K562 (cell line): Measurements from ENCODE around the gene CDIPT. TPM values are rescaled to one million over a fixed set of nuclear protein-coding genes. Genes with fewer than 3 reads are reported as not detected.
A peak's percentile ranks its signal among the peaks of the same experiment; 100 is the strongest.

Experiments
- CTCFL ChIP-seq: IDR thresholded peaks from 2 replicates; pipeline ENCODE4 v1.6.1; 2011; ENCODE audit warnings: borderline replicate concordance, low read depth, mild to moderate bottlenecking, moderate library complexity, low read length; ENCODE audit not compliant: insufficient read depth, poor library complexity, severe bottlenecking
- ELF1 ChIP-seq: fragments of 200-800 bp; sonication (Bioruptor generic); IDR thresholded peaks from 2 replicates; pipeline ENCODE4 v1.6.1; 2016; ENCODE audit warnings: missing genetic modification characterization, missing compliant biosample characterization
- ESRRA ChIP-seq: fragments of 450-650 bp; IDR thresholded peaks from 2 replicates; pipeline ENCODE4 v1.6.1; 2014; ENCODE audit warnings: low read depth, mild to moderate bottlenecking, moderate library complexity, borderline replicate concordance
- FOS ChIP-seq: IDR thresholded peaks from 3 replicates; pipeline ENCODE4 v1.6.1; 2011; ENCODE audit not compliant: insufficient read length; ENCODE audit errors: extremely low read depth
- KLF16 ChIP-seq: IDR thresholded peaks from 2 replicates; pipeline ENCODE4 v1.6.1; 2016; ENCODE audit warnings: antibody characterized with exemption
- NFRKB ChIP-seq: fragments of 450-650 bp; IDR thresholded peaks from 2 replicates; pipeline ENCODE4 v1.6.1; 2016; ENCODE audit warnings: low read depth
- NKRF ChIP-seq: fragments of 450-650 bp; IDR thresholded peaks from 2 replicates; pipeline ENCODE4 v1.6.1; 2016; ENCODE audit warnings: borderline replicate concordance
- OTX1 ChIP-seq: fragments of 450-650 bp; formaldehyde crosslinking; IDR thresholded peaks from 2 replicates; pipeline ENCODE4 v1.4.0; 2022; ENCODE audit warnings: mild to moderate bottlenecking
- RFX1 ChIP-seq: fragments of 450-650 bp; IDR thresholded peaks from 2 replicates; pipeline ENCODE4 v1.6.1; 2016; ENCODE audit warnings: mild to moderate bottlenecking, moderate library complexity
- RREB1 ChIP-seq: fragments of 250-450 bp; sonication (Bioruptor Pico); IDR thresholded peaks from 2 replicates; pipeline ENCODE4 v1.4.0; 2020
- THRAP3 ChIP-seq: fragments of 450-650 bp; IDR thresholded peaks from 2 replicates; pipeline ENCODE4 v1.6.1; 2016; ENCODE audit warnings: mild to moderate bottlenecking, inconsistent platforms, borderline replicate concordance
- XRCC4 ChIP-seq: IDR thresholded peaks from one replicate; pipeline ENCODE4 v1.6.1; 2011; ENCODE audit not compliant: insufficient read depth, insufficient read length; ENCODE audit errors: extremely low read depth
- ZBTB11 ChIP-seq, 3 experiments: fragments of 200-800 bp in 1 of 3; fragments of 250-450 bp in 1 of 3; fragments of 450-650 bp in 1 of 3; sonication (Bioruptor Pico) in 1 of 3; sonication (Bioruptor generic) in 1 of 3; formaldehyde crosslinking in 1 of 3; IDR thresholded peaks; 2 replicates each; pipeline versions ENCODE4 v1.6.1 to v1.8.0; 2016 to 2022; ENCODE audit warnings: mild to moderate bottlenecking in 2 of 3, missing genetic modification characterization in 2 of 3, missing compliant biosample characterization in 1 of 3, moderate library complexity in 1 of 3
- ZNF316 ChIP-seq: fragments of 450-650 bp; IDR thresholded peaks from 2 replicates; pipeline ENCODE4 v1.6.1; 2016
- ZNF75A ChIP-seq: fragments of 450-650 bp; formaldehyde crosslinking; IDR thresholded peaks from 2 replicates; pipeline ENCODE4 v1.4.0; 2020; ENCODE audit warnings: mild to moderate bottlenecking
- ZNF79 ChIP-seq: fragments of 250-450 bp; sonication (Bioruptor Pico); IDR thresholded peaks from 2 replicates; pipeline ENCODE4 v1.4.0; 2020; ENCODE audit warnings: low read depth, mild to moderate bottlenecking, moderate library complexity
- polyA plus RNA-seq, 8 experiments: library from polyadenylated mRNA; depleted of rRNA in 4 of 8; stranded (reverse) in 5 of 8; unstranded in 3 of 8; fragments of >200 nt; fragmentation: Nextera tagmentation in 2 of 8; fragmentation: Illumina TruSeq in 1 of 8; extraction: Ambion mirVana in 2 of 8; extraction: Trizol in 1 of 8; gene quantifications; 2 replicates each; pipeline versions ENCODE4 v1.2.1 to v1.2.3, GENCODE V29; 2011 to 2014; ENCODE audit warnings: inconsistent platforms in 1 of 8, missing spikeins in 1 of 8
- total RNA-seq, 7 experiments: library from RNA; depleted of rRNA in 6 of 7; stranded (reverse); fragments of >200 nt in 6 of 7; fragmentation: Illumina TruSeq in 2 of 7; extraction: Trizol in 2 of 7; gene quantifications; 2 replicates each; pipeline versions ENCODE4 v1.2.1 to v1.2.3, GENCODE V29; 2011 to 2021; ENCODE audit warnings: low replicate concordance in 1 of 7

CDIPT gene
- total and polyA plus RNA-seq, 9 of the 15 experiments (the other 6 are each of a cell fraction or from before 2014, with no cell fraction given) = 1.3 to 37.0 (median 23.0) TPM

- no peak for TF ChIP-seq RREB1 (CRISPR knock-in tag)
- TF ChIP-seq NKRF = no peak
- TF ChIP-seq CTCFL = no peak
- TF ChIP-seq ZNF316 = no peak
- TF ChIP-seq KLF16 = no peak
- no peak for TF ChIP-seq NFRKB
- no peak for TF ChIP-seq ZNF79 (CRISPR knock-in tag)
- TF ChIP-seq ZBTB11 (CRISPR knock-in tag; IDR thresholded peaks at IDR 0.05) = no peak; a peak in 1 of 6 replicates
- no peak for TF ChIP-seq ELF1 (tag)
- no peak for TF ChIP-seq XRCC4
- no peak for TF ChIP-seq ESRRA
- 0 out of 2 replicates have a peak, but pooled peaks have one; percentile 35 for TF ChIP-seq OTX1
- TF ChIP-seq RFX1 = no peak
- no peak for TF ChIP-seq ZNF75A (CRISPR knock-in tag)
- no peak for TF ChIP-seq FOS
- TF ChIP-seq THRAP3 = no peak
Measured at GRCh38 chr16:29820271-29820701, 42.7 kb downstream of the CDIPT start, which contains the start of gene MVP (continued).
